Measurements from ENCODE around the gene HPSE2. TPM values are rescaled to one million over a fixed set of nuclear protein-coding genes. Genes with fewer than 3 reads are reported as not detected.

The HPSE2 gene
- total and polyA plus RNA-seq, 2 of the 8 experiments (the other 6 are each of a cell fraction or from before 2014, with no cell fraction given): 0.41 to 0.58 TPM

DNA sequence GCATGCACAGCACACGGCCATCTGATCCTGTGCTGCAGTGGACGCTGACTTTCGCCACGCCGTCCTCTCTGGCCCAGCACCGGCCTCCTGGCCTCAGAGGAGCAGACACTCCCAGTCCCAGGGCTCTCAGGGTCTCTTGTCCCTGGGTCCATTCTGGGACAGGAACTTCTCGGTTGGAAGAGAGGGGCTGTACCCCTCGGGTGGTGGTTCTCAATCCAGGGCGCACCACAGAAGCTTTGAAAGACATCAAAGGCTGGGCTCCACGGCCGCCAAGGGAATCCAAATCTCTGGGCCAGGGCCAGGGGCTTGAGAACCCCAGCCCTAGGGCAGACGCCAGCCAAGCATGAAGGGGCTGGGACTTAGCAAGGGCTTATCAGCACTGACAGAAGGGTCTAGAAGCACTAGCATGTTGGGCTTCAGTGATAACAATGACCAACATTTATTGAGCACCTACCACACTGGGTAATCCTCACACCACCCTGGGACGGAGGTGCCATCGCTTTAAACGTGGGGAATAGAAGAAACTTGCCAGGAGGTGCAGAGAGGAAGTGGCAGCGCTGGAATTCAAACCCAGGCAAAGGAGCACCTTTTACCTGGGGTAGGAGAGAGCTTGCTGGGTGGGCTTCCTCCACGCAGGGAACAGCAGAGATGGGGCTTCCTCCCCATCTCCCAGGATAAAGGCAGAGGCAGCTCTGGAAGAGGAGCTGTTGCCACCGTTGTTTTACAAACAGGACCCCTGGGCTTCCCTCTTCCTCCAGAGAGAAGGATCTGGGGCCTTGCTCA, 818.9 kb downstream of the HPSE2 start (continued):
- TF ChIP-seq RFX5 (IDR thresholded peaks at IDR 0.05; ENCODE audit: borderline replicate concordance, low read depth, low read length): no peak

All from H1 (cell line).